Thymus (tissue), 11 donors: ENCODE data around the gene MPL. TPM values are rescaled to one million over a fixed set of nuclear protein-coding genes. Genes with fewer than 3 reads are reported as not detected.
A peak's percentile ranks its signal among the peaks of the same experiment; 100 is the strongest.

Experiments used
- DNase-seq, 9 donors: peaks; one replicate each; pipeline ENCODE4 v3.0.0-alpha.2; 2013; ENCODE audit warnings: low spot score in 9 of 9, low read depth in 6 of 9, missing footprints in 1 of 9
- H3K27ac ChIP-seq, 2 donors: one replicate each; pipeline ENCODE4 v1.5.1; 2013; ENCODE audit warnings: control low read depth in 1 of 2, low read depth in 1 of 2, low read length in 1 of 2, mild to moderate bottlenecking in 1 of 2, moderate library complexity in 1 of 2
- H3K27me3 ChIP-seq, 2 donors: one replicate each; pipeline ENCODE4 v1.5.1; 2013; ENCODE audit warnings: low read length in 1 of 2; ENCODE audit not compliant: control insufficient read depth in 2 of 2, insufficient read depth in 1 of 2
- H3K36me3 ChIP-seq, 2 donors: one replicate each; pipeline ENCODE4 v1.5.1; 2013; ENCODE audit warnings: low read length in 1 of 2, mild to moderate bottlenecking in 1 of 2, moderate library complexity in 1 of 2; ENCODE audit not compliant: control insufficient read depth in 2 of 2, insufficient read depth in 2 of 2
- H3K4me1 ChIP-seq, 2 donors: one replicate each; pipeline ENCODE4 v1.5.1; 2013; ENCODE audit warnings: low read length in 2 of 2; ENCODE audit not compliant: control insufficient read depth in 2 of 2, insufficient read depth in 2 of 2
- H3K4me3 ChIP-seq, 2 donors: one replicate each; pipeline ENCODE4 v1.5.1; 2013; ENCODE audit warnings: low read length in 2 of 2, control low read depth in 1 of 2, mild to moderate bottlenecking in 1 of 2
- H3K9me3 ChIP-seq, 2 donors: one replicate each; pipeline ENCODE4 v1.5.1; 2013; ENCODE audit warnings: low read length in 1 of 2, mild to moderate bottlenecking in 1 of 2; ENCODE audit not compliant: control insufficient read depth in 2 of 2, insufficient read depth in 1 of 2
- WGBS: extraction: QIAGEN DNeasy Blood & Tissue Kit; methylation state at CpG from one replicate; pipeline ENCODE4 v1.1.7; 2013; 5-methylcytosine and 5-hydroxymethylcytosine counted together
- polyA plus RNA-seq: library from polyadenylated mRNA; stranded (reverse); fragments of 200-250 nt; gene quantifications from one replicate; pipeline ENCODE4 v1.2.3, GENCODE V29; 2013
- total RNA-seq: library from RNA; stranded (reverse); fragments of 120-200 nt; gene quantifications from one replicate; pipeline ENCODE4 v1.2.4, GENCODE V29; 2013
- donor health status: healthy.

The MPL gene
- total and polyA plus RNA-seq, 2 donors, result 0.02 to 0.05 TPM

GRCh38 chr1:43296207-43296606 lies 41.4 kb upstream of the MPL start:
- H3K9me3 ChIP-seq, result no peaks in the 10 kb centered on the region
- H3K4me3 ChIP-seq, result no peak overlapping the region
- peak overlapping the region in 1 of 2 donors; percentile 71 for H3K27ac ChIP-seq
- H3K4me1 ChIP-seq, result peaks cover 0 to 22% of the 10 kb centered on the region in 2 donors
- 99% methylated on average over 1 of the region's 1 CpG for WGBS
- no peaks in the 10 kb centered on the region for H3K27me3 ChIP-seq
- DNase-seq, result no peak
- H3K36me3 ChIP-seq, result no peaks in the 10 kb centered on the region

GRCh38 chr1:43298055-43298454 lies 39.6 kb upstream of the MPL start:
- no peaks in the 10 kb centered on the region for H3K36me3 ChIP-seq
- H3K4me1 ChIP-seq, result peaks cover 0 to 22% of the 10 kb centered on the region in 2 donors
- no peaks in the 10 kb centered on the region for H3K9me3 ChIP-seq
- WGBS, result 95% methylated on average over 1 of the region's 1 CpG
- no peak overlapping the region for H3K4me3 ChIP-seq
- DNase-seq, result no peak
- H3K27me3 ChIP-seq, result no peaks in the 10 kb centered on the region
- no peak overlapping the region for H3K27ac ChIP-seq

- no peak for DNase-seq
- Histone ChIP-seq H3K4me3 (no peak overlapping the region), H3K36me3 (no peaks in the 10 kb centered on the region), H3K9me3 (no peaks in the 10 kb centered on the region), H3K27ac (no peak overlapping the region), H3K4me1 (peaks cover 0 to 22% of the 10 kb centered on the region in 2 donors), H3K27me3 (no peaks in the 10 kb centered on the region)
Measured at GRCh38 chr1:43299101-43299500, 38.5 kb upstream of the MPL start.

GRCh38 chr1:43300378-43301094 lies 37.1 kb upstream of the MPL start, which contains the start of gene TIE1:
Gene TIE1, plus strand, starts transcription at chr1:43300982. Its CDS starts 90 bp downstream, at chr1:43301072.
- Histone ChIP-seq H3K36me3 (no peaks in the 10 kb centered on the region), H3K4me1 (peaks cover 0 to 12% of the 10 kb centered on the region in 2 donors), H3K9me3 (no peaks in the 10 kb centered on the region), H3K4me3 (peak within 1 kb of the TSS in 1 of 2 donors; percentile 20), H3K27ac (no peak within 1 kb of the TSS), H3K27me3 (no peaks in the 10 kb centered on the region)
- DNase-seq, result peak in 1 of 9 donors; percentile 7
- 62% methylated on average over 10 of the region's 10 CpGs for WGBS

GRCh38 chr1:43302201-43302600 lies 35.4 kb upstream of the MPL start:
- Histone ChIP-seq H3K4me1 (peaks cover 0 to 10% of the 10 kb centered on the region in 2 donors), H3K27ac (no peak overlapping the region), H3K9me3 (no peaks in the 10 kb centered on the region), H3K27me3 (no peaks in the 10 kb centered on the region), H3K36me3 (no peaks in the 10 kb centered on the region), H3K4me3 (no peak overlapping the region)
- 98% methylated on average over 1 of the region's 1 CpG for WGBS
- no peak for DNase-seq

- H3K27ac ChIP-seq, result no peak overlapping the region
- no peaks in the 10 kb centered on the region for H3K9me3 ChIP-seq
- H3K4me3 ChIP-seq, result no peak overlapping the region
- H3K27me3 ChIP-seq, result no peaks in the 10 kb centered on the region
- WGBS, result 92% methylated on average over 7 of the region's 7 CpGs
- no peaks in the 10 kb centered on the region for H3K36me3 ChIP-seq
- no peak for DNase-seq
- H3K4me1 ChIP-seq, result peaks cover 0 to 10% of the 10 kb centered on the region in 2 donors
Measured at GRCh38 chr1:43302721-43303470, 34.7 kb upstream of the MPL start.

GRCh38 chr1:43303471-43304313 lies 33.9 kb upstream of the MPL start:
- Histone ChIP-seq H3K4me1 (peaks cover 0 to 10% of the 10 kb centered on the region in 2 donors), H3K9me3 (no peaks in the 10 kb centered on the region), H3K36me3 (no peaks in the 10 kb centered on the region), H3K4me3 (no peak overlapping the region), H3K27ac (no peak overlapping the region), H3K27me3 (no peaks in the 10 kb centered on the region)
- 92% methylated on average over 8 of the region's 8 CpGs for WGBS
- no peak for DNase-seq

GRCh38 chr1:43304314-43304681 lies 33.3 kb upstream of the MPL start:
- no peak overlapping the region for H3K4me3 ChIP-seq
- WGBS, result 71% methylated on average over 8 of the region's 8 CpGs
- peaks cover 0 to 10% of the 10 kb centered on the region in 2 donors for H3K4me1 ChIP-seq
- DNase-seq, result no peak
- no peak overlapping the region for H3K27ac ChIP-seq
- H3K27me3 ChIP-seq, result no peaks in the 10 kb centered on the region
- H3K9me3 ChIP-seq, result no peaks in the 10 kb centered on the region
- H3K36me3 ChIP-seq, result no peaks in the 10 kb centered on the region
